Skeletal muscle cell (primary cell): ENCODE results near the gene TSHZ1.
A peak's percentile ranks its signal among the peaks of the same experiment; 100 is the strongest.

Source experiments
- DNase-seq: peaks from one replicate; pipeline ENCODE4 v3.0.0-alpha.2; 2010; ENCODE audit warnings: low read depth
- H3K4me3 ChIP-seq: 2 replicates; pipeline ENCODE4 v1.5.1; 2011; ENCODE audit warnings: low read depth, mild to moderate bottlenecking, control low read depth, low read length, moderate library complexity

Gene TSHZ1

DNA sequence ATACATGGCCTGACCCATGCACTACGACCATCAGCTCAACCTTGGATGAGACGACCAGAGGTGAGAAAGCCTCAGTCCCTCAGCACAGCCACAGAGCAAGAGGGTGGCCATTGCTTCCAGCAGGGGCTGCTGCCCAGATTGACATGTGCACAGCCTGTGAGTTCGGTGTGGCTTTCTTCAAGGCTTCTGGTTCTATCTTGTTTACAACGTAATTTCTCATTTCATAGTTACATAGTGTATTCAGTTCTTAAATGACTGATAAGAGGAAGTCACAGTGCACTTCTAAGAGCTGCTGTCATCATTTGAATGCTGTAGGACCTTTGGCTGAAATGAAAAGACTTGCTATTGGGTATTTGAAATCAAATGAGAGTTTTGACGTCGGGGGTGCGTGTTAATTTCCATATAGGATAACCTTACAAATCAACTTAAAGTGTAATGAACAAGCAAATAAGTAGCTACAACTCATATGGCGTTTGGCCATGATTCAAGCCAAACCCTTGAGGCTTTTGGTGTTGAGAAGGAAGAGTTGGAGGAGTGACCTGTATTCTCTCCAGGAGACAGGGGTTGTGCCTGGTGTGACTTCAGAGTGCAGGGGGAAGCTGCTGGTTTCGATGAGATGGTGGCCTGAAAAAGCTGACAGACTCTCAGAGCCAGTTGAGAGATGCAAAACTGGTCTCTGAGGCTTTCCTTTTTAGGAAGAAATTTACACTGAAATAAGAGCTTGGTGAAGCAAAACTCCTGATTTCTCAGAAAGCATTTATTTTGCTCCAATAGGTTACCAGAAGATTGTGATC, 51.0 kb downstream of the TSHZ1 start:
- H3K4me3 ChIP-seq, result no peak overlapping the region
- DNase-seq, result no peak

DNA sequence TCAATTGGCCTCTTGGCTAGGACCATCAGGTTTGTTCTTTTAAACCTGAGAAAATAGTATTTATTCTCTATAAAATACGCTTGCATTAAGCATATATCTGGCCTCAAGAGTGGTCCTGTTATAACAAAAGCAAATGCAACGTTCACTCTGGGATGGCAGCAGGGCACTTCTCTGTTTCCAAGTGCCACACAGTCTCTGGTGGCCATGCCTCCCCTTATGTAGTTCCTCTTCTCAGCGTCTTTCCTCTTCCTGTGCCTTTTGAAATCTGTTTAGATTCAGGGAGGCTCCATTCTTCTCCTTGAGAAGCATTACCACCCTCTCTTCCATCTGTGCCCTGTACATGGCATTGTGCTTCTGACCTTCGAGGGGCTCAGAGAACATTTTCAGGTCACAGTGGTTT, 51.9 kb downstream of the TSHZ1 start:
- no peak overlapping the region for H3K4me3 ChIP-seq
- DNase-seq, result no peak

DNA sequence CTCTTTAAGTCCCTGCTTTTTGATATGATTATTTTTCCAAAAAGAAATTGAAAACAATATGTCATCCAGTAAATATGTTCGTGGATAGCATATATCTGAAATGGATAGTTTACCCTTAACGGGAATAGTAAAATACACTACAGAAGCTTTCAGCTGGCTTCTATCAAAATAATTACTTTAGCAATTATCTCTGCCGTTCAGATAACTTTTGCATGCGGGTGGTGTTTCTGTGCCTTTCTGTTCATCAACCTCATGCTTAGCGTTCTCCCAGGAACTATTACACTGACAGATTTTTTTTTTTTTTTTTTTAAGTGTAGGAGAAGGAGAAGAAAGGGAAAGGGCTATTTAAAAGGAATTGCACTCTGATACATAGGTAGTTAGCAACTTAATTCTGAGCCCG, 53.6 kb downstream of the TSHZ1 start:
- no peak for DNase-seq
- no peak overlapping the region for H3K4me3 ChIP-seq

DNA sequence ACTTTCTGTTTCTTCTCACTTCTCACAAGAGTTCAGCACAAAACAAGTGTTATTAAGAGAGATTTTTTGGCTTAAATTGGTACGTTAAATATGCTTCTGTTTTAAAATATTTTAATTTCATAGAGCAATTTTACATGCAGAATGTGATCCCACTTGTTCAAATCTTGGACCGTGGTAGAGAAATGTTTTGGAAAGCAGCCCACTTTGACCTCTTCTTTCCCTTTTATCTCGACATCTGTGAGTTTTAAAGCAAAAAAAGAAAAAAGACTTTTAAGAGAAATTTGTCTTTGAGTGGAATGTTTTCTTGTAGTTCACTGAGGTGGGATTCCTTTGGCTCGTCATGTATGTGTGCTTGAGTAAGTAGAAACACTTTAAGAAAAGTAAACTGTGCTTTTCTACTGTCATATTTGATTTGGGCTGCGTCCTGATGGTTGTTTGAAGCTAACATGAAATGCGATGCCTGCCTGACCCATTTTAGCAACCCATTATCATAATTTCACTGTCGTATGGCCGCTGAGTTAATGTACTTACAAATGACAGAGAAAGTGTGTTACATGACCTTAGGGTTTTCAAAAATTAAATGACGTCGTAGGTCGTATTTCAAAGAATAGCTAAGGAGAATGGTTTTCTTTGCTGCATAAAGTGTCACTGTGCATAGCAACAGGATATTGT, 54.5 kb downstream of the TSHZ1 start:
- DNase-seq, result no peak
- no peak overlapping the region for H3K4me3 ChIP-seq

DNA sequence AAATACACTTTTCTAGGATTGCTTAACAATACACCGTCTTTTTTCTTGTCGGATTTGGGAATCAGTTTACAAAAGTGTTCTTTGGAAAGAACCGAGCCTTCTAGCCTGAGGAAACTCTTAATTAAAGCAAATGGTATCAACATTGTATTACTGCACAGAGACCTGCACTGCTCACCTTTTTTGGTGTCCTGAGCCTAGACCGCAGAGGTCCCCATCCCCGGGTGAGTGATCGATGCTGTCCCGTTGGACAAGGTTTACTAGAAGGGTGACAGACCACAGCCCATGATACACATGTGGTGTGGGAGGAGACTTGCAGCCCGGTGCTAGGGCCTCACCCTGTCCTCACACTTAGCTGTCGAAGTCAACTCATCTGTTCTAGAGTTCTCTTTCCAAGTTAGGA, 55.3 kb downstream of the TSHZ1 start:
- no peak for DNase-seq
- H3K4me3 ChIP-seq, result no peak overlapping the region

DNA sequence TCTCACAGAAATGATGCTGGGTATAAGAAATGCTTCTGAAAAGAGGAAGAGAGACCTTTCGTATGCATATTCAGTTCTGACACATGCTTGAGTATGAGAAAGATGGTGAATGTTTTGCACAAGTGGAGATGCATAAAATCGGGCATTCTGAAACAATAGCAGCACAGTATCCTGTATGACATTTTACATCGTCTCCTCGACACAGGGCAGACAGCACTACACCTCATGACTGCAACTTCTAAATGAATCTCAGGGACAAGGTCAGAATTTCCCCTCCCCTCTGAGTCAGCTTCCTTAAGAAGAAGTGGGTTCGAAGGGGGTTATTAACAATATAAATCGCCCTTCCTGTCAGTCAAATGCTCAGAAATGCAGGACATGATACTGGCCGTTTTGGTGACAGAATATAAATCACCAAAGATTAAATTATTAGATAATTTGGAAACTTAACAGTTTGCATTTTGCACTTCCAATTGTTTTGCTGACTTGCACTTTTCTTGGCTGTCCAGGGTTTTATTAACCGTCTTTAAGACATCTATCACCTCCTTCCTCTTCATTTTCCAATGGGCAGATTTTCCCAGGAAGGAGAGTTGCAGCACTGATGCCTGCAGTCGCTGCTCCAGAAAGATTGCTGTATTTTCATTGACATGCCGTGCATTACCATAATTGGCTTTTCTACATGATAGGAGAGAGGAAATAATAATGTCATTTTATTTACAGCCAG, 57.2 kb downstream of the TSHZ1 start:
- H3K4me3 ChIP-seq, result no peak overlapping the region
- no peak for DNase-seq

DNA sequence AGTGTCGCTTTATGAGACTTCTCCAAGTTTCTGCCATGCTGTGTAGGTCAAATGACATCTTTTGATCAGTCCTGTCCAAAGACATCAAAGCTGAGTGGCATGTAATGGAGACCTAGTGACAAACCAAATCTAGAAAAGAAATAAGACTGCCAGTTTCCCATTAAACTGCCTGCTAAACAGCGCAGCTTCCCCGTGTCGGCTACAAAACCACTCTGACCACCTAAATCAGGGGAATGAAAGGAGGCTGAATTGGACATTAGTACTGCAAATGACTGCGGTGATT, 57.7 kb downstream of the TSHZ1 start:
- DNase-seq, result no peak
- H3K4me3 ChIP-seq, result no peak overlapping the region

DNA sequence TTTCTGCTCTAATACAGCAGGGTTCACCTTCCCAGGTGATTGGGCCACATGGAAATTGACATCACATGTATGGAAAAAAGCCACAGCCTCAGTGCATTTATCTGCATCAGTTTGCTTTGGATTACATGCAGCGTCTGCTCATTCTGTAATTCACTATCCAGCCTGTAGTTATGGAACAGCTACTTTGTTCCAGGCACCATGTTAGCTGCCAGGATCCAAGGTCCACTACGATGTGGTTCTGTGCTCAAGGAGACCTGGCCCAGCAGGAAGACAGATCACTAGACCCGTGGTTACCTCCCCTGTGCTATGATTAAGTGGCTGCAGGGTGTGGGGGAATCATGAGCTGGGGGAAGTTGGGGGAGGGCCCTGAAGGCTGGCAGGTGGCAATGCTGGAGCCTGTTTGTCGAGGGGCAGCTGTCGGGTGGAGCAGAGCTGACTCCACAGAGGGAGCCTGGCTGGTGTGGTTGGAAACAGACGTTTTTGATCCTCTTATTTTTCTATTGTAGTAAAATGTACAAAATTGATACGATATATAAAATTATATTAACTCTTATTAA, 58.6 kb downstream of the TSHZ1 start:
- H3K4me3 ChIP-seq, result no peak overlapping the region
- DNase-seq, result no peak

DNA sequence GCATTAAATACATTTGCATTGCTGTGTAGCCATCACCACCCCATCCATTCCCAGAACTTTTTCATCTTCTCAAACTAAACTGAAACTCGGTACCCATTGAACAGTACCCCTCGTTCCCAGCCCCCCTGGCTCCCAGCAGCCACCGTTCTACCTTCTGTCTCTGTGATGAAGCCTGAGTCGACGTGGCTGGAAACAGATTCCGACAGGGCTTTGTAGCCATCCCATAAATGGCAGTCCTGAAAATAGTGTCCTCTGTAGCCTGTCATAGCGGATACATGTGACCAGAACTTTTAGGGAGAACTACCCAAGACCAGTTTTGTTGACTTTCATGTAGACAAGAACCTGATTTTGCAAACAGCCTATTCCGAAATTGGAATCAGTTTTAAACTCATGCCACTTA, 59.1 kb downstream of the TSHZ1 start:
- no peak for DNase-seq
- H3K4me3 ChIP-seq, result no peak overlapping the region

DNA sequence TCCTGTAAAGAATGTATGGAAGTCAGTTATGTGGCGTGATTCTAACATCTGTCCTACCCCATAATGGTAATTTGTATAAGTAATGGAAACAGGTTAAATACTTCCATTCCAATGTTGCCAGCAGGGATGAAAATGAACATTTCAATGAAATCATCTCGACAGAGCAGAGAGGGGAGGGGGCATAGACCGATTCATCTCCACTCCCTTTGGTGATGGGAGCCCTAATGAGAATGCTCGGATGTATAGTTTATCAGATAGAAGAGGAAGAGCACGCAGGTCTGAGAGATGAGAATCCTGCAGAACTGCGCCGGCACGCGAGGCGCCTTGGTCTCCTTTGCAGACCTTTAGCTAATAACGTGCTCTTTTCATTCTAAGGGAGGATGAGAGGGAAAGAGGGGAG, 61.4 kb downstream of the TSHZ1 start:
- DNase-seq, result no peak
- H3K4me3 ChIP-seq, result no peak overlapping the region

DNA sequence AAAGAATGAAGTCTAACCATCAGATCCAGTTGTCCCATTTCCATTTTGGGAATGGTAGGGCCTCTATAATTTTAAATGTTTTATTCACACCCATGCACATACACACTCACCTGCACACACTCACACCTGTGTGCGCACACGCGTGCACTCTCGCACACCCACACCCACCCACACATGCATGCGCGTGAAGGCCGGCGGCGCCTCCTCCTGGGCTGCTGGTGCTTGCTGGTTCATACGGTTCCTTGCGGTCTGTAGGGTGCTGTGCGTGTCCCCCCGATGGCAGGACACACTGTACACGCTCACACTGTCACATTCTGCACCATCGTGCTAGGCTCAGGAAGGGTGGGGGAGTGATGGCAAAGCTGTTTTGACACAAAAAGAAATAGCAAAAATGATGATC, 63.2 kb downstream of the TSHZ1 start:
- H3K4me3 ChIP-seq, result no peak overlapping the region
- DNase-seq, result no peak

DNA sequence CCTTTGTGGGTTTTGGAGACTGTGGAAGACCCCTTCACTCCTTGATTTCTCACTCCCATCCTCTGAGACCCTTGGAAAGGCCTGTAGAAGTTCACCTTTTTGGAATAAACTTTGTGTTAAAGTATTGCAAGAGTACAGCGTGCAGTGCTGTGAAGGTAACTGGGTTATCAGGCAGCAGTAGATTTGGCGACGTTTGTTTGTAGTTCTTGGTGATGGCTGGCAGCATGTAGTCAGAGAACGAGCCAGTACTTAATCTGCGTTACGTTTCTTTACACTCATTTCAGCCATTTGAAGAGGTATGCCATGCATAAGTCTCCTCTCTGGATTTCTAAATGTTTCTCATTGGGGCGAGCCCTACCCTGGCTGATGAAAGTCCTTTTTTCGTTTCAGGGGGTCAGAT, 64.6 kb downstream of the TSHZ1 start:
- H3K4me3 ChIP-seq, result no peak overlapping the region
- no peak for DNase-seq

DNA sequence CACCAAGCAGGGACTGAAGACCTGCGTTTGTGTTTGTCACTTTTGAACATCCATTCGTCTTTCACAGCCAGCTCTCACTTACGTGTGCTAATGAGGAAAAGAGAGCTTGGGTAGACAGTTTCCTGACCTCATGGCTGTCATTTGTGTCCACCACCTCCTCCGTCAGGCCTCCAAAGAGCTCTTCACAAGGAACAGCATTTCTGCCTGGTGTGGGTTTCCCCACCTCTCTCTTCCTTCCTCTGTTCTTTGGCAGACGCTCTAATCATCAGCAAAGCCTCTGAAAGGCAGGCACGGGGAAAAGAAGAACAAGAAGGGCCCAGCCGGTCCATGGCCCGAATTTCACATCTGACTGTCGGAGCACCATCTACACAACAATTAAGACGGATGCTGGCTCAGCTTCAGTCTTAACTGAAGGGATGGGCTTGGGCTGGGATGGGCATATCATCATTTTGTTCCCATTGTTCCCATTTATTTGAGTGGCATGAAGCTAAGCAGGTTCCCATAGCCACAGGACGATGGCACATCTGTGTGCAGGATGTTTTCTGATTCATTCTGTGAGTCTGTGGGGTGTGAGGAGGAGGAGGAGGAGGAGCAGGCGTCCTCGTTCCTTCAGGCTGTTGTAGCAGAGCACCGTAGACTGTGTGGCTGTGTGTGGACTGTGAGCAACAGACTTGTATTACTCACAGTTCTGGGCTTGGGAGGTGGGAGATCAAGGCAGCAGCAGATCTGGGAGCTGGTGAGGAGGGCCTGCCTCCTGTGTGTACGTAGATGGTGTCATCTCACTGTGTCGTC, 66.4 kb downstream of the TSHZ1 start:
- DNase-seq, result peak; percentile 52
- H3K4me3 ChIP-seq, result no peak overlapping the region

DNA sequence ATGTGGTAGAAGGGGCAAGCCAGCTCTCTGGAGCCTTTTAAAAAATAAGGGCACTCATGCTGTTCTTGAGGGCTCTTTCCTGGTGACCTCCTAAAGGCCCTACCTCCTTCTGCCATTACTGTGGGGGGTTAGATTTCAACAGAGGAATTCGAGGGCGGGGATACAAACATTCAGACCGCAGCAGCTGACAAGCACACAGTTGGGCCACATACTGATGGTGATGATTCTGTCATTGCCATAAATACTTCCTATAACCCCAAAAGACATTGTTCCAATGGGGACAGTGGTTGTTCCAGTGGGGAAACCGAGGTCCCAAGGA, 67.0 kb downstream of the TSHZ1 start:
- H3K4me3 ChIP-seq, result no peak overlapping the region
- DNase-seq, result no peak

DNA sequence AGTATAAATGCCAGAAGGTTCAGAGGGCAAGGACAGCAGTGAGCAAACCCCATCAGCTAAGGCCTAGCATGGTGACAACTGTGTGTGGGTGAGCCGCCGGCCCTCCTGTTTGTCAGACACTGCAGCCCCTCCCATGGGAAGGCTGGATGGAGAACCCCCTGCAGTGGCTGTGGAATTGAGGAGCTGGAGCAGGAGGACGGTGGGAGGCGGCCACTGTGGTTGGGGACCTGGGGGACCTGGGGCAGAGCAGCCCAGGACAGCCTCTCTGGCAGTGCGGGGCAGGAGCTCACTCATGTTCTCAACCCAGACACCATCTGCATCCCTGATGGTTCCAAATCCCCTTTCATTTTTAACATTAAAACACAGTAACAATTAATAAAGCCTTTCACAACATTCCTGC, 68.8 kb downstream of the TSHZ1 start:
- DNase-seq, result no peak
- H3K4me3 ChIP-seq, result no peak overlapping the region

DNA sequence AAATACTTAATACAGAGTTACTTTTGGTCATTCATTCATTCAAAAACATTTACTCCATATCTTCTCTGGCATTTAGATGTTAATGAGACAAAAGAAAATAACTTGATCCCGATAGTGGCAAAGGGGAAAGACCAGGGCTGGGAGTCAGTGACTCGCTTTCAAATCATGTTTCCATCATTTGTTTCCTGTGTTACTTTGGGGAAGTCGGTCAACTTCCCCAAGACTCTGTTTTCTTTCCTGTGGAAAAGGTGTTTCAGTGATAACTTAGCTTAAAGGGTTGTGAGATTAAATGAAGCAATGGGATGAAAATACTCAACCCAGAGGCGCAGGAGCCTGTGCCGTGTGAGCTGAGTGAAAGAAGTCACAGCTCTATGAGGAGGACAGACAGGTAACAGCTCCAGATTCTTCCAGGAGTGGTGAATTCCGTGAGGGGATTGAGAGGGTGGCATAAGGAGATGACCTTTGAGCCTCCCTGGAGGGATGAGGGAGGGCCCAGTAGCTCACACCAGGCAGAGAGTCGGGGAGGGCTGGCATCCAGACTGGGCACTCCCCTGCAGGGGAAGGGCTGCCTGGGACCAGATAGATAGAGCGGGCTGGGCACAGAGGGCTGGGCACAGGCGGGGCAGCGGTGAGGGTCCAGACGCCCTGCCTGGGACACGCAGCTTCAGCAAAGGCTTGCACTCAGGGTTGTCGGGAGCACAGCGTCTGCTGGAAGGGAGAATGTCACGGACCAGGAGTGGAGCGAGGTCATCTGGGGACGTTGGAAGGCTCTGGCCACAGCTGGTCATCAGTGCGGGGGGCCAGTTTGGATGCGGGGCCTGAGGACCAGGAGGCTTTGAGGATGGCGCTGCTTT, 70.1 kb downstream of the TSHZ1 start:
- no peak for DNase-seq
- H3K4me3 ChIP-seq, result no peak overlapping the region

DNA sequence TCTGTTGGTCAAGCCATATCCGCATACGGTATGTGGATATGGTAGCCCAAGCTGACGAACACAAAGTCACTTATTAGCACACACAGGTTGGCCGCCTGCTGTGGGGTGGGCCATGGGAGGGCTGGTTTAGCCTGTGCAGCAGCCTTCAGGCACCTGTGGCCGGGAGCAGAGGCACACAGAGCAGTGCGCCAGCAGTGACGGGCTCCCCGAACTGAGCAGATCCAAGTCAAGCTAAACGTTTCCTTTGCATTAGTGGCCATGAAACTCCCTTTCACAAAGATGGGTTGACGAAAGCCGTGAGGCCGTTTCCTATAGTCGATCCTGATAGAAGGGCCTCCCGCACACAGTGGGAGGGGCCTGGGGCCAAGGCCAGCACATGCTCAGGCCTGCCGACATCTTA, 72.1 kb downstream of the TSHZ1 start:
- no peak overlapping the region for H3K4me3 ChIP-seq
- DNase-seq, result no peak

DNA sequence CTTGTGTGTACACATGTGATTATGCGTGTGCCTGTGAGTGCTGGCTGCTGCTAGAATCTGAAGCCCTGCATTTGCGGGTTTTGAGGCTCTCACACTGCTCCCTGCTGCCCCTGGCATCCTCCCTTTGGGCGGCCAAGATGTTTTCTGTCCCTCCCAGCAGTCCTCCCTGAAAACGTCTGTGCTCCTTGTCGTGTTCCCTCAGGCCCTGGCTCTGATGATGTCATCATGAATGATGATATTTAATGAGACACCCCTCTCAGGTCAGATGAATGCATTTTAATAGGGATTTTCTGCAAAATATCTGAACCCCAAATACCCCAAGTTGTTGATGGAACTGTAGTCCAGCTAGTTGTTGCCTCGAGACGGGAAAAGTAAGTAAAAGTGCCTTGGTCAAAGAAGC, 73.1 kb downstream of the TSHZ1 start:
- H3K4me3 ChIP-seq, result no peak overlapping the region
- no peak for DNase-seq

DNA sequence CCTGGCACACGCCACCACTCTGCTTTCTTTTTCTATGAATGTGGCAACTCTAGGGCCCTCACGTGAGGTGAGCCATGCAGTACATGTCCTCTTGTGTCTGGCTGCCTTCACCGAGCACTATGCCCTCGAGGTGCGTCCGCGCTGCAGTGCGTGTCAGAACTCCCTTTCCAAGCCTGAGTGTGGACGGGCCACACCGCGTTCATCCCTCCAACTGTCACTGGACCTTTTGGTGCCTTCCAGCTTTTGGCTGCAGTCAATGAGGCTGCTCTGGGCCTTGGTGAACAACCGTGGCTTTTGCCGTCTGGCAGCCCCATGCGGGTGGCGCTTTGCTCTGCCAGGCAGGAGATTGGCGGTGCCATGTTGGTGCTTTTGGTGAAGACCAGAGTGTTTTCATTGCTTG, 74.0 kb downstream of the TSHZ1 start:
- no peak overlapping the region for H3K4me3 ChIP-seq
- DNase-seq, result no peak
